ENCODE data around the gene POLR3K.

The POLR3K gene

DNA sequence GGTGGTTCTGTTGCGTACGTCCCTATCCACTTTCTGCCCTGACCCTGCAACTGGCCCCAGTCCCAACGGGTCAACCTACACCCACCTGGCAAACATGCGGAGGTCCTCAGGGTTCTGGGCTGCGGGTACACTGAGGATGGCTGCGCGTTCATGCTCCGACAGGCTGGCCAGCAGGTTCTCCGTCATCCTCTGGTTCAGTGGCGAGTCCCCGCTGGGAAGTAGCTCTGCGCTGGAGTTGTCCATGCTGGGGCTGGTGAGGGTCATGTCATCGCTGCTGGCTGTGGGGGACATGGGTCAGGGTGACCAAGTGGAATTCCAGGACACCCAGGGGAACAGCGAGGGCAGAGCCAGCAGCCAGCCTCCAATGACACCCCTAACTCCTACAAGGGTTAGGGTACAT lies 35.2 kb upstream of the POLR3K start:
- no peak for DNase-seq (ENCODE audit: low read depth)
- H3K4me3 ChIP-seq (ENCODE audit: low read depth, low read length): no peak overlapping the region
- TF ChIP-seq MYC (IDR thresholded peaks at IDR 0.05; ENCODE audit: low read depth, low read length) (no peak), CTCF (IDR thresholded peaks at IDR 0.05; ENCODE audit: low read depth, low read length) (no peak), POLR2A (IDR thresholded peaks at IDR 0.05; ENCODE audit: extremely low read depth, insufficient read length) (no peak)
- TF ChIP-seq, protein P1, sequence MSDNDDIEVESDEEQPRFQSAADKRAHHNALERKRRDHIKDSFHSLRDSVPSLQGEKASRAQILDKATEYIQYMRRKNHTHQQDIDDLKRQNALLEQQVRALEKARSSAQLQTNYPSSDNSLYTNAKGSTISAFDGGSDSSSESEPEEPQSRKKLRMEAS (IDR thresholded peaks at IDR 0.05; ENCODE audit: low read depth, low read length): no peak

DNA sequence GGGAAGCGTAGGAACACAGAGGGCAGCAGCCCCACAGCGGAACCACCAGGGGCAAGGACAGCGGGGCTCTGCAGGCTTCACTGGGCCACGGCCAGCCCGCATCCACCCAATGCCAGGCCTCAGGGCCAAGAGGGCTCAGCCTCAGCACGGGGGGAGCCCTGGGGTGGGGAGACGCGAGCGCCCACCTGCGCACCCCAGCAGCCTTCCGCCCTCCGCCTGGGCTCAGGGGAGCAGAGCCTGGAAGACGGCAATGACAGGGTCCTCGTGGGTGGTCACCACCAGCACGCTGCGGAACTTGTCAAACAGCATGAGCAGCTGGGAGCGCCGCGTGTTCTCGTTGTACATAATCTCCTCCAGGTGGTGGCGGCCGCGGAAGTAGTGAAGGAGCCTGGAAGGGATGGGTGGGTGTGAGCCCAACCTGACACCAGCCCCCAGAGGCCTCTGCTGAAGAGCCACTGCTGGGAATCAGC lies 33.1 kb upstream of the POLR3K start:
- DNase-seq (ENCODE audit: low read depth): no peak
- no peak for TF ChIP-seq POLR2A (IDR thresholded peaks at IDR 0.05; ENCODE audit: extremely low read depth, insufficient read length)
- TF ChIP-seq CTCF (IDR thresholded peaks at IDR 0.05; ENCODE audit: low read depth, low read length): no peak
- TF ChIP-seq, protein P1 (IDR thresholded peaks at IDR 0.05; ENCODE audit: low read depth, low read length): no peak
- TF ChIP-seq MYC (IDR thresholded peaks at IDR 0.05; ENCODE audit: low read depth, low read length): no peak
- no peak overlapping the region for H3K4me3 ChIP-seq (ENCODE audit: low read depth, low read length)

GRCh38 chr16:85865-86264 lies 32.5 kb upstream of the POLR3K start:
- no peak overlapping the region for H3K4me3 ChIP-seq (ENCODE audit: low read depth, low read length)
- no peak for DNase-seq (ENCODE audit: low read depth)
- TF ChIP-seq CTCF (IDR thresholded peaks at IDR 0.05; ENCODE audit: low read depth, low read length): no peak
- TF ChIP-seq, protein P1 (IDR thresholded peaks at IDR 0.05; ENCODE audit: low read depth, low read length): no peak
- no peak for TF ChIP-seq MYC (IDR thresholded peaks at IDR 0.05; ENCODE audit: low read depth, low read length)
- TF ChIP-seq POLR2A (IDR thresholded peaks at IDR 0.05; ENCODE audit: extremely low read depth, insufficient read length): no peak

DNA sequence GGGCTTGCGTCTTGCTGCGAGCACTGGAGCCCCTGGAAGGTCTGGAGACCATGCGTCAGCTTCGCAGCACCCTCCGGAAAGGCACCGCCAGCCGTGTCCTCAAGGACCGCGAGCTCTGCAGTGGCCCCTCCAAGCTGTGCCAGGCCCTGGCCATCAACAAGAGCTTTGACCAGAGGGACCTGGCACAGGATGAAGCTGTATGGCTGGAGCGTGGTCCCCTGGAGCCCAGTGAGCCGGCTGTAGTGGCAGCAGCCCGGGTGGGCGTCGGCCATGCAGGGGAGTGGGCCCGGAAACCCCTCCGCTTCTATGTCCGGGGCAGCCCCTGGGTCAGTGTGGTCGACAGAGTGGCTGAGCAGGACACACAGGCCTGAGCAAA lies 32.0 kb upstream of the POLR3K start:
- H3K4me3 ChIP-seq (ENCODE audit: low read depth, low read length): no peak overlapping the region
- DNase-seq (ENCODE audit: low read depth): no peak
- TF ChIP-seq MYC (IDR thresholded peaks at IDR 0.05; ENCODE audit: low read depth, low read length) (no peak), CTCF (IDR thresholded peaks at IDR 0.05; ENCODE audit: low read depth, low read length) (no peak), POLR2A (IDR thresholded peaks at IDR 0.05; ENCODE audit: extremely low read depth, insufficient read length) (no peak)
- TF ChIP-seq, protein P1 (IDR thresholded peaks at IDR 0.05; ENCODE audit: low read depth, low read length): no peak

DNA sequence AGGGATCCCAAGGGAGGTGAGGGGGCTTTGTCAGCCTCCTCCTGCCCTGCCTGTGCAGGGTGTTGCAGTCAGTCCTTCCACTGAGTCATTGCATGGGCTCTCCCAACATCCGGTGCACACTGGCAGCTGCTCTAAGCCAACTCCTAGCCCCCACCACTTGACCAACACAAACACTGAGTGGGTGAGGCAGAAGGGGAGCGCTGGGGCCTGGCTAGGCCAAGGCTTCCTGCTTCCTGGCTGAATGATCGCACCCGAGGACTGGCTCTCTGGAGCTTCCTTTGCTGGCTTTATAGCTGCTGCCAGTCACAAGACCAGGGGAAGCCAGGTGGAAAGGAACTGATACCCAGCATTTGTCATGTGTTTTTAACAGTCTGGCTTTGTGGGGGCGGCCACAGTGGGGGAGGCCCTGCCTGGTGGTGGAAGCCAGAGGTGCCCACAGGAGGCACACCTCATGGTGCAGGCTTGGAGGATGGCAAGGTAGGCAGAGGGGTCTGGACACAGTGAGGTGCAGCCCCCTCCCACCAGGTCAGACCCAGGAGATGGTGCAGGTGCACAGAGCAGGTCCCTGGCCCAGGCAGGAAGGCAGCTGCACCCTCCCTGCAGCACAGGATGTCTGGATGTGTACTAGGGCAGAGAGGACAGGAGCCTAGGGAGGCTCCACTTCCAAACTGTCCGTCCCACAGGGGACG lies 31.5 kb upstream of the POLR3K start:
- TF ChIP-seq CTCF (IDR thresholded peaks at IDR 0.05; ENCODE audit: low read depth, low read length) (no peak), MYC (IDR thresholded peaks at IDR 0.05; ENCODE audit: low read depth, low read length) (peak; percentile 76), POLR2A (IDR thresholded peaks at IDR 0.05; ENCODE audit: extremely low read depth, insufficient read length) (no peak)
- TF ChIP-seq, protein P1 (IDR thresholded peaks at IDR 0.05; ENCODE audit: low read depth, low read length): peak; percentile 59
- DNase-seq (ENCODE audit: low read depth): peak; percentile 96
- H3K4me3 ChIP-seq (ENCODE audit: low read depth, low read length): no peak overlapping the region

Data from NB4 (cell line).